ENCODE results near the gene CLMN. TPM values are rescaled to one million over a fixed set of nuclear protein-coding genes. Genes with fewer than 3 reads are reported as not detected.

CLMN gene
- total and polyA plus RNA-seq, 2 of the 4 experiments (the other 2 are of a cell fraction): 0.10 to 0.18 TPM

DNA sequence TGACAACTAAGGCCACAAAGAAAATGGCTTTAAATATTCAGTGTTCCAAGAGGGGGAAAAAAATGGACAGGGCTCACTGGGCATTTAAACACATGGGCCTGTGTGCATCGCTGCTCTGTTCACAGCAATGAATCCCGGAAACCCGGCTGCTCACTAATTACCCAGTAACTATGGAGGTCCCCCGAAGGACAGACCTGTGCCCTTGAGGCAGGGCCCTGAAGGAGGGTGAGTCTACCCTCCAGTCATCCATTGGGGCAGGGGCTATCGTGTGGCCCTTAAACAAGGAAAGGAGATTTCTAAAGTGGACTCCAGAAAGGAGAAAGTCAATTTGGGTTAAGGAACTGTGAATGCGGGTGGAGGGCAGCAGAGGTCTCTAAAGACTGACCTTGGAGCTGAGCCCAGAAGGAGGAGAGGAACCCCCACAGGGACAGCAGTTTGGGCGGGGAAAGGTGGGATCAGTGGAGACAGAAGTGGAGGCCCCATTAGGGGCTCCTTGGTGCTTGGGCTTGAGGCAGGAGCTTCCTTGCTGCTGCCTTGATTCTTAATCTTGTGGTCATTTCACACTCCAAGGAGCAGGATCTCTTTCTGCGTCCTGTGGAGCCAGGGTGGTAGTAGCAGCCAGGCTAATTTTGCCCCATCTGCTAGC lies 1.4 kb upstream of the CLMN start:
- Histone ChIP-seq H2AK9ac (replicated peaks; ENCODE audit: low read depth, low read length, poor library complexity) (no peak overlapping the region), H3K4ac (ENCODE audit: low read depth, low read length) (no peak overlapping the region), H3K18ac (ENCODE audit: low read depth, low read length) (no peak overlapping the region), H4K8ac (ENCODE audit: low read depth in 2 of 2, low read length in 2 of 2) (no peak overlapping the region), H4K91ac (ENCODE audit: insufficient read depth, low read depth, low read length) (no peak overlapping the region), H2BK20ac (ENCODE audit: low read depth, low read length) (no peak overlapping the region), H3K4me1 (ENCODE audit: control insufficient read depth, insufficient read depth, low read length) (no peaks in the 10 kb centered on the region; the same call in 1 of the 2 replicates), H3K9me3 (ENCODE audit: control insufficient read depth, insufficient read depth, low read length) (no peaks in the 10 kb centered on the region), H2AFZ (replicated peaks; ENCODE audit: low read length, poor library complexity) (no peak overlapping the region), H3K23ac (ENCODE audit: low read depth, low read length) (no peak overlapping the region), H3K14ac (replicated peaks; ENCODE audit: low read depth, low read length) (no peak overlapping the region), H3K27me3 (ENCODE audit: control insufficient read depth, insufficient read depth, low read length) (peaks cover 20% of the 10 kb centered on the region), H3K36me3 (ENCODE audit: control insufficient read depth, insufficient read depth, low read length) (no peaks in the 10 kb centered on the region), H3K4me3 (ENCODE audit: insufficient read depth, low read depth, low read length) (no peak overlapping the region), H3K79me1 (ENCODE audit: low read depth in 1 of 2, low read length in 2 of 2) (no peaks in the 10 kb centered on the region), H3K56ac (ENCODE audit: extremely low read depth, insufficient read depth, low read length) (no peak overlapping the region), H3K9me1 (ENCODE audit: insufficient read depth, low read length) (no peaks in the 10 kb centered on the region), H4K20me1 (ENCODE audit: insufficient read depth, low read length) (no peaks in the 10 kb centered on the region), H2BK120ac (ENCODE audit: low read depth, low read length) (no peak overlapping the region), H3K9ac (ENCODE audit: low read depth, low read length) (no peak overlapping the region), H2BK15ac (ENCODE audit: low read depth, low read length) (no peak overlapping the region), H2AK5ac (ENCODE audit: low read depth, low read length) (no peak overlapping the region), H4K5ac (ENCODE audit: low read depth, low read length) (no peak overlapping the region), H3K4me2 (ENCODE audit: low read depth, low read length) (no peak overlapping the region), H2BK5ac (ENCODE audit: low read depth, low read length, poor library complexity, severe bottlenecking) (no peak overlapping the region), H3K27ac (ENCODE audit: insufficient read depth, low read length) (no peak overlapping the region)
- DNase-seq: no peak
- in situ Hi-C loops (cut with MboI; ENCODE audit: low sequenced_read_pairs): no loop called here
- intact Hi-C loops (cut with micrococcal nuclease): no loop called here
- ChIA-PET CTCF (no interaction called here), POLR2A (ENCODE audit: unreplicated experiment) (no interaction called here)
- TF ChIP-seq CEBPB (IDR thresholded peaks at IDR 0.05; ENCODE audit: low read depth, low read length) (no peak), NFE2L2 (IDR thresholded peaks at IDR 0.05; ENCODE audit: low read depth, low read length) (no peak), MAFK (IDR thresholded peaks at IDR 0.05; ENCODE audit: low read depth, low read length) (no peak), RAD21 (IDR thresholded peaks at IDR 0.05; ENCODE audit: low read length) (no peak), MAZ (IDR thresholded peaks at IDR 0.05; ENCODE audit: borderline replicate concordance, low read depth, low read length) (no peak), POLR2A (IDR thresholded peaks at IDR 0.05; ENCODE audit: low read depth, low read length) (no peak), MXI1 (IDR thresholded peaks at IDR 0.05; ENCODE audit: borderline replicate concordance, low read depth, low read length) (no peak), RCOR1 (IDR thresholded peaks at IDR 0.05; ENCODE audit: insufficient replicate concordance, low read length) (no peak), RFX5 (IDR thresholded peaks at IDR 0.05; ENCODE audit: low read depth, low read length) (no peak), CHD1 (IDR thresholded peaks at IDR 0.05; ENCODE audit: low read depth, low read length) (no peak)
- TF ChIP-seq, protein P1, sequence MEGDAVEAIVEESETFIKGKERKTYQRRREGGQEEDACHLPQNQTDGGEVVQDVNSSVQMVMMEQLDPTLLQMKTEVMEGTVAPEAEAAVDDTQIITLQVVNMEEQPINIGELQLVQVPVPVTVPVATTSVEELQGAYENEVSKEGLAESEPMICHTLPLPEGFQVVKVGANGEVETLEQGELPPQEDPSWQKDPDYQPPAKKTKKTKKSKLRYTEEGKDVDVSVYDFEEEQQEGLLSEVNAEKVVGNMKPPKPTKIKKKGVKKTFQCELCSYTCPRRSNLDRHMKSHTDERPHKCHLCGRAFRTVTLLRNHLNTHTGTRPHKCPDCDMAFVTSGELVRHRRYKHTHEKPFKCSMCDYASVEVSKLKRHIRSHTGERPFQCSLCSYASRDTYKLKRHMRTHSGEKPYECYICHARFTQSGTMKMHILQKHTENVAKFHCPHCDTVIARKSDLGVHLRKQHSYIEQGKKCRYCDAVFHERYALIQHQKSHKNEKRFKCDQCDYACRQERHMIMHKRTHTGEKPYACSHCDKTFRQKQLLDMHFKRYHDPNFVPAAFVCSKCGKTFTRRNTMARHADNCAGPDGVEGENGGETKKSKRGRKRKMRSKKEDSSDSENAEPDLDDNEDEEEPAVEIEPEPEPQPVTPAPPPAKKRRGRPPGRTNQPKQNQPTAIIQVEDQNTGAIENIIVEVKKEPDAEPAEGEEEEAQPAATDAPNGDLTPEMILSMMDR (conservative IDR thresholded peaks at IDR 0.05; ENCODE audit: low read depth, low read length): no peak
- TF ChIP-seq, protein P2, sequence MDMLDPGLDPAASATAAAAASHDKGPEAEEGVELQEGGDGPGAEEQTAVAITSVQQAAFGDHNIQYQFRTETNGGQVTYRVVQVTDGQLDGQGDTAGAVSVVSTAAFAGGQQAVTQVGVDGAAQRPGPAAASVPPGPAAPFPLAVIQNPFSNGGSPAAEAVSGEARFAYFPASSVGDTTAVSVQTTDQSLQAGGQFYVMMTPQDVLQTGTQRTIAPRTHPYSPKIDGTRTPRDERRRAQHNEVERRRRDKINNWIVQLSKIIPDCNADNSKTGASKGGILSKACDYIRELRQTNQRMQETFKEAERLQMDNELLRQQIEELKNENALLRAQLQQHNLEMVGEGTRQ (IDR thresholded peaks at IDR 0.05; ENCODE audit: low read depth, low read length): no peak
- dilution Hi-C loops (cut with HindIII; ENCODE audit: low sequenced_read_pairs, unreplicated experiment): no loop called here
- 91% methylated on average over 4 of the region's 8 CpGs; no CpG with 5 or more reads in 1 of the 2 experiments for WGBS, 2 experiments (ENCODE audit: extremely low coverage in 2 of 2, insufficient read length in 1 of 2)
- no TSS peak for BruUV-seq (replicated peaks)
- no peak for ATAC-seq (ENCODE audit: low read depth)

Data from IMR-90 (cell line).